ENCODE measurements around the gene PYGO1.
"Not testable (repeated sequence)": the region's sequence is repeated elsewhere in the genome, so short reads cannot be mapped to it uniquely, and the experiment has no call there.

Gene PYGO1, protein sequence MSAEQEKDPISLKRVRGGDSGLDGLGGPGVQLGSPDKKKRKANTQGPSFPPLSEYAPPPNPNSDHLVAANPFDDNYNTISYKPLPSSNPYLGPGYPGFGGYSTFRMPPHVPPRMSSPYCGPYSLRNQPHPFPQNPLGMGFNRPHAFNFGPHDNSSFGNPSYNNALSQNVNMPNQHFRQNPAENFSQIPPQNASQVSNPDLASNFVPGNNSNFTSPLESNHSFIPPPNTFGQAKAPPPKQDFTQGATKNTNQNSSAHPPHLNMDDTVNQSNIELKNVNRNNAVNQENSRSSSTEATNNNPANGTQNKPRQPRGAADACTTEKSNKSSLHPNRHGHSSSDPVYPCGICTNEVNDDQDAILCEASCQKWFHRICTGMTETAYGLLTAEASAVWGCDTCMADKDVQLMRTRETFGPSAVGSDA

DNA sequence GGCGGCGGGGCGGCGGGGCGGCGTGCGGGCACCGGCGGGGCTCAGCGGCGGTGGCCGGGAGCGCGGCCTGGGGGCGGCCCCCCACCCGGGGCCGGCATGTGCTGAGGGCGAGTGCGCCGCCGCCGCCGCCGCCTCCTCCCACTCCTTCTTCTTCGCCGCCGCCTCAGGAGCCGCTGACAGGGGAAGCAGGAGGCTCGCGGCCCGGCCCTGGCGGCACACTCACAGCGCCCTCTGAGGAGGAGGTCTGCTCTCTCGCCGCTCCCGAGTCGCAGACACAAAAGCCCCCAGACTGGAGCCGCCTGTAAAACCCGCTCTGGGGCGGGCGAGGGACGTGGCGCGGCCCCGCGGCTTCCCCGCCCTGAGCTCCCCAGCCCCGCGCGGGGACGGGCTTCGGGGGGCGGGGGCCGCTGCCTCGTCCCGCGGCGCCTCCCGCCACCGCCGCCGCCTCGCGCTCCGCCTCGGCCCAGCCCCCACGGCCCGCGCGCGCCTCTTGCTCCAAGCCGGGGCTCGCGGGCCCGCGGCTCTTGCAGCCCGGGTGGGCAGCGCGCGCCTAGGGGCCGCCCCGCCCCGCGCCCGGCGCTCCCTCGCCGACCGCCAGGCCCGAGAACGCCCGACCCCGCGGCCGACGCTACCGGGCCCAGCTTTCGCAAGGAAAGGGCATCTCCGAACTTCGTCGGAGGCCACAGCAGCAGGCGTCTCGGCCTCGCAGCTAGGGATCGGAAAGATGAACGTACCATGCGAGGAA is at the start of gene PYGO1:
Gene PYGO1 (minus strand): TSS at position 276 of the 745 bp plus-strand sequence. CDS start 462 bp downstream, outside the sequence.
- CTCF ChIA-PET, result no interaction called here

DNA sequence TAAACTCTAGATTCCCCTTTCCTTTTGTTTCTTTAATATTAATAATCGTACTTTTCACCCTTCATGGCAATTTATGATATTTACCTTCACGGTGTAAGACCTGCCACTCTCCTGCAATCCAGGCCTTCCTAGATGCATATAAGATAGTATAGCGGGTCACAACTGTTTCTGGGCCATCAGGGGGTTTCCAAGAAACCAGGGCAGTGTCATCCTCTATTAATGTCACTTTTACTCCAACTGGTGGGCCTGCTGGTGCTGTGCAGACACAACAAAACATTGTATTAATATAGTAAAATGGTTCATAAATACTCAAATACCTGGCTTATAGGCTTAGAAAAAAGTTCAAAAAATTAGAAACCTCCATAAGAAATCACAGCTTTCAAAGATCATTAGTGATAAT is 48.9 kb upstream of the PYGO1 start:
- no peaks in the 10 kb centered on the region for H3K36me3 Mint-ChIP-seq
- CTCF ChIA-PET, result no interaction called here
- no peaks in the 10 kb centered on the region for H3K9me3 Mint-ChIP-seq
- no peaks in the 10 kb centered on the region for H3K4me1 Mint-ChIP-seq
- no peak overlapping the region for H3K4me3 Mint-ChIP-seq
- H3K27me3 Mint-ChIP-seq, result peaks cover 3% of the 10 kb centered on the region
- H3K27ac Mint-ChIP-seq, result no peak overlapping the region
- DNase-seq, result no peak

More for the DNA sequence above, at the start of gene PYGO1:
- H3K9me3 Mint-ChIP-seq, result no peaks in the 10 kb centered on the region
- H3K27me3 Mint-ChIP-seq, result peaks cover 43% of the 10 kb centered on the region
- peaks cover 3% of the 10 kb centered on the region for H3K4me1 Mint-ChIP-seq
- H3K36me3 Mint-ChIP-seq, result peaks cover 3% of the 10 kb centered on the region
- DNase-seq, result peak; percentile 51
- H3K27ac Mint-ChIP-seq, result no peak within 1 kb of the TSS
- H3K4me3 Mint-ChIP-seq, result peak within 1 kb of the TSS; percentile 50

DNA sequence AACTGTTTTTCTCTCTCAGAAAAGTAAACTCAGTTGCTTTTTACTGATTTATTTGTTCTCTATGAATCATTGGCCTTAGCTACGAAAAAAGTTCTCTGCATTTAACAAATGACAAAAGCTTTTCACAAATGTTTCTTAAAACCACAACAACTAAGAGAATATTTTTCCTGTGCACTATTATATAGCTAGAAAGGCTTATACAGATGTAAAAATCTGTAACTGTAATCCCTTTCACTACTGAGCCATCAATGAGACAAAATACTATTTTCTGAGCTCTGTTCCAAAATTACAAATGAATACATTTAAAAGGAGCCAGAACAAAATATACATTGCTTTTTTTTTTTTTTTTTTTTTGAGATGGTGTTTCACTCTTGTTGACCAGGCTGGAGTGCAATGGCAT is 45.6 kb upstream of the PYGO1 start:
- Mint-ChIP-seq H3K27me3 (peaks cover 4% of the 10 kb centered on the region), H3K4me1 (no peaks in the 10 kb centered on the region), H3K4me3 (no peak overlapping the region), H3K9me3 (no peaks in the 10 kb centered on the region), H3K27ac (no peak overlapping the region), H3K36me3 (no peaks in the 10 kb centered on the region)
- CTCF ChIA-PET, result no interaction called here
- DNase-seq, result no peak

DNA sequence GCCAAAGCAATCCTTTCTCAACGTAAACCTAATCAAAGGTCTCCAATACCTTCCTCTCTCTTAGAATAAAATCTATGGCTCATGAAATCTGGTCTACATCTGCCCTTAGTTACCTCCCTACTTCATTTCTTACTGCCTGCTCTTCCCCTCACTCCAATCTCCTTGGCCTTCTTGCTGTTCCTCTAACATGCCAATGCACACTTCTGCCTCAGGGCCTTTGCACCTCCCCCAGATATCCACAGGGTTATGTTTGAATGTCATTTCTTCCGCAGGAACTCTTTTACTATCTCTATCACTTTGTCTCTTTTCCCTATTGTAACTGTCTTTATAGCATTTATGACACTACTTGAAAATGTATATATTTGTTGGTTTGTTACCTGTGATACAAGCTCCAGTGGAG is 44.3 kb upstream of the PYGO1 start:
- CTCF ChIA-PET, result no interaction called here
- Mint-ChIP-seq H3K27ac (no peak overlapping the region), H3K9me3 (no peaks in the 10 kb centered on the region), H3K36me3 (no peaks in the 10 kb centered on the region), H3K27me3 (peaks cover 9% of the 10 kb centered on the region), H3K4me1 (no peaks in the 10 kb centered on the region), H3K4me3 (no peak overlapping the region)
- no peak for DNase-seq

DNA sequence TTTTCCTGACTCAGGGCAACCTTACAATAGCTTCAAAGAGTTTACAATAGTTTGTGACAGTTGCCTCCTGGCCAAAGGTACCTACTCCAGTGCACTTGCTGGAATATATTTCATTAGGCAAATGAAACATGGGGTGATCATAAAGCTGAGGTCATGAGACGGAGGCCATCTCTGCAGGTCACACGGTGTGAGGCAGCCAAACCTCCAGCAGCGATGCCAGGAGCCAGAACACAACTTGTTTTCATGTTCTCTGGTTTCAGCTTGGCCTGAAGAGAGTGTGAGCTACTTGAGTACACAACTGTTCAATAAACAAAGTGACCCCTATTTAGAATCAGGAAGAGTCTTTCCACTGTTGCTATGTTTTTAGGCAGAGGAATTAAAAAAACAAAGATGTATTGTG is 42.7 kb upstream of the PYGO1 start:
- H3K4me1 Mint-ChIP-seq, result no peaks in the 10 kb centered on the region
- no peaks in the 10 kb centered on the region for H3K9me3 Mint-ChIP-seq
- peaks cover 9% of the 10 kb centered on the region for H3K27me3 Mint-ChIP-seq
- H3K4me3 Mint-ChIP-seq, result no peak overlapping the region
- no peak overlapping the region for H3K27ac Mint-ChIP-seq
- no peak for DNase-seq
- no peaks in the 10 kb centered on the region for H3K36me3 Mint-ChIP-seq
- CTCF ChIA-PET, result no interaction called here

DNA sequence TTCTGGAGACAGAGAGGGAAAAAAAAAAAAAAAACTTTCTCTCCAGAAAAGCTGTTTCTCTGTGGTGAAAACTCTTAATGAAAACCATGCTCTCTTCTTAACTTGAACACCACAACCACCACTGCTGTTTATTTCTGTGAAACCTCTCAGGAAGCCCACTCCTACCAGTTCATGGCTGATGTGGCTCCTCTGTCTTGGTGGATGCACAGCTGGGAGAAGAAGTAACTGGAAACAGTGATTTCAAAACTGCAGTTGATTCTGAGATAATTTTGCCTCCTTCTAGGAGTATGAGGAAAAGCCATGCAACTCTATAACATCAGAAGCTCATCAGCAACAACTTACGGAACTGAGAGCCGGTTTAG is 40.2 kb upstream of the PYGO1 start:
- peaks cover 9% of the 10 kb centered on the region for H3K27me3 Mint-ChIP-seq
- CTCF ChIA-PET, result interaction anchor here (0.7 kb wide), 1 partner anchor 146 kb away, joined by 3 read pairs; no protein-coding TSS in a partner anchor
- H3K9me3 Mint-ChIP-seq, result no peaks in the 10 kb centered on the region
- H3K4me1 Mint-ChIP-seq, result no peaks in the 10 kb centered on the region
- no peaks in the 10 kb centered on the region for H3K36me3 Mint-ChIP-seq
- H3K27ac Mint-ChIP-seq, result no peak overlapping the region
- no peak for DNase-seq
- no peak overlapping the region for H3K4me3 Mint-ChIP-seq

DNA sequence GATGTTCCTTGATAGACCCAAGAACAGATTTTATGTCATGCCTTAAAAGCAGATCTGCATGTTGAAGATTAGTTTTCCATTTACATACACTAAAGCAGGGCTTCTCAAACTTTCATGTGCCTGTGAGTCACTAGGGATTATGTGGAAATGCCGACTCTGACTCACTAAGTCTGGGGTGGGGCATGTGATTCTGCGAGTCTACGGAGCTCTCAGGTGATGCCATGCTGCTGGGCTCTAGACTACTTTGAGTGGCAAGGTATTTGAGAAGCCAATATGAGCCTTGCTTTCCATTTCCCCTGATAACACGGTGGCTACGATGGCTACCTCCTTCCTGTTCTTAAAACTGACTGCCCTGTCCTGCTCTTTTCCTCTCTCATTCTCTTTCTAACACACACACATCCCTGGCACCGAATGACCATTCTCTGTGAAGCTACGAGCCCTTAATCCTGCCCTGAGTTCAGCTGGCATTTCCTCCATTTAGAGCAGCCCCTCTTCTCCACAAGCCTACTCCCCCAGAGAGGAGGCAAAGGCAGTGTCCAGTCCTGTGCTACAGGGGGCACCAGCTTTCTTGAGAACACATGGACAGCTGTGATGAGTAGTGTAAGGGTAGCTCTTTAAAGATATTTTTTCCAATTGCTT is 39.7 kb upstream of the PYGO1 start:
- no peak overlapping the region for H3K27ac Mint-ChIP-seq
- no peak overlapping the region for H3K4me3 Mint-ChIP-seq
- DNase-seq, result no peak
- CTCF ChIA-PET, result interaction anchor here (0.7 kb wide), 1 partner anchor 146 kb away, joined by 3 read pairs; no protein-coding TSS in a partner anchor
- H3K4me1 Mint-ChIP-seq, result no peaks in the 10 kb centered on the region
- no peaks in the 10 kb centered on the region for H3K36me3 Mint-ChIP-seq
- H3K9me3 Mint-ChIP-seq, result no peaks in the 10 kb centered on the region
- peaks cover 9% of the 10 kb centered on the region for H3K27me3 Mint-ChIP-seq

DNA sequence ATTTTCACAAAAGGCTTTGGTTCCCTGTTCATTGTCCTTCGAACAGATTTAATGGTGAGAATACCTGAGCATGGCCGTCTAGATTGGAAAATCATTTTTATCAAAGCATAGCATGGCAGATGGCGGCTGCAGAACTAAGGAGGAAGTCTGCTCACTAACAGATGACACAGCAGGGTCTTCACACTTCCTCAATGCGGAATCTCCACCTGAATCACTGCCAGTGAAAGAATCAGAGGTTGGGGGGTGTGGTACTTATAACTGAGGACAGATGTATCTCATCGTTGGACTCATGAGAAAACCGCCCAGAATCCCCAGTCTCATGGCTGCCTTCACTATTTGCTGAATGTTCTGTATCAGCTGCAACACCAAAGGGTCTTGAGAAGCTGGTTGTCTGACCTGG is 31.6 kb upstream of the PYGO1 start:
- no peak overlapping the region for H3K4me3 Mint-ChIP-seq
- CTCF ChIA-PET, result no interaction called here
- peaks cover 7% of the 10 kb centered on the region for H3K27me3 Mint-ChIP-seq
- DNase-seq, result no peak
- no peaks in the 10 kb centered on the region for H3K36me3 Mint-ChIP-seq
- H3K9me3 Mint-ChIP-seq, result no peaks in the 10 kb centered on the region
- H3K27ac Mint-ChIP-seq, result no peak overlapping the region
- H3K4me1 Mint-ChIP-seq, result no peaks in the 10 kb centered on the region

DNA sequence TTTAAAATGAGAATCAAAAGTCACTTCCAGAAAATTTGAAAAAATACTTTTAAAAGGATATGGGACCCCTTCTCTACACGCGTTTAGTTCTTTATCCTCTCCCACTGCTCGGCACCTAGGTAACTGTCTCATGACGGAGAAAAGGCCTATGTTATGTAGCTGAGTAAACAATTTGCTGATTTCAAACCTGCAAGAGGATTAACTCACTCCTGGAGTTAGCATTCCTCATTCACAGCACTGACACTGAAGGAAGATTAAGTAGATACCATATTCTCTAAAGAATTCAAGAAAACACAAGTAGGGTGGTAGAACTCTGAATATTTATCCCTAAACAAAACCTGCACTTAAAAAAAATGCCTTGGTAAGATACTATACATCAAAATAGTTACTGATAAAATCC is 30.2 kb upstream of the PYGO1 start:
- Mint-ChIP-seq H3K36me3 (no peaks in the 10 kb centered on the region), H3K9me3 (no peaks in the 10 kb centered on the region), H3K4me1 (no peaks in the 10 kb centered on the region), H3K27me3 (peaks cover 7% of the 10 kb centered on the region), H3K4me3 (no peak overlapping the region), H3K27ac (no peak overlapping the region)
- DNase-seq, result no peak
- CTCF ChIA-PET, result interaction anchor here (1.6 kb wide), 1 partner anchor 69 kb away, joined by 3 read pairs; no protein-coding TSS in a partner anchor

DNA sequence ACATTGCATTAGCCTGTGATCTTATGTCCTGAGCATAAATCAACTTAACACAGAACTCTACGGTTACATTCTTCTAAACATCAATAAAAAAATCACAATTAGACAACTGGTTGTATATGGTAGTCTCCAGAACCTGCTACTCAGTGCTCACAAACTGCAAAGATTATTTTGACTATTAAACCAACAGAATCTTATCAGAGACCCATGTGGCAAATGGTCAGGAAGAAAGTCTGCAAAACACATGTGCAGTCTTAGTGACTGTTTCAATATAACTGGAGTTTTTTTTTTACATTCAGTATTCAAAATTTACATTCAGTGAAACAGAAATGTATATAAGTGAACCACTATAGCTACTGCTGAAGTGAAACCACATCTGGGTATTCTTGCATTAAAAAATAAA is 27.3 kb upstream of the PYGO1 start:
- Mint-ChIP-seq H3K27me3 (peaks cover 7% of the 10 kb centered on the region), H3K9me3 (no peaks in the 10 kb centered on the region), H3K4me1 (no peaks in the 10 kb centered on the region), H3K27ac (no peak overlapping the region), H3K36me3 (no peaks in the 10 kb centered on the region), H3K4me3 (no peak overlapping the region)
- CTCF ChIA-PET, result no interaction called here
- DNase-seq, result no peak

DNA sequence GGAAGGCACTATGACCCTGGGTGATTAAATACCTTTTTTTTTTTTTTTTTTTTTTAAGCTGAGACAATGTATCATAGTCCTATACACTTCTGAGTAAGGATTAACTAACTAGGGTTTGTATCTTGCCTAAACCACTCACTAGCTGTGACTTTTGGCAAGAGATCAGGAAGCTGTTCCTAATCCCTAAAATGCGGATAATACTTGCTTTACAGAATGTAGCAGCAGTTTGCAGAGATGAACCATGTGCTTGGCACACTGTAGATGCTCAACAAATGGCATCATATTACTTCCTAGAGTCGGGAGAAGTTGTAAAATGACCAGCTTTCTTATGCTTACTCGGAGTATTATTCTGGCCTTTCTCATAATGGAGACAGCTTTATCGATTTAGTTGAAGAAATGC is 25.6 kb upstream of the PYGO1 start:
- H3K9me3 Mint-ChIP-seq, result peaks cover 2% of the 10 kb centered on the region
- no peak overlapping the region for H3K27ac Mint-ChIP-seq
- DNase-seq, result no peak
- no peaks in the 10 kb centered on the region for H3K36me3 Mint-ChIP-seq
- H3K27me3 Mint-ChIP-seq, result peaks cover 4% of the 10 kb centered on the region
- no peak overlapping the region for H3K4me3 Mint-ChIP-seq
- H3K4me1 Mint-ChIP-seq, result no peaks in the 10 kb centered on the region
- CTCF ChIA-PET, result no interaction called here

DNA sequence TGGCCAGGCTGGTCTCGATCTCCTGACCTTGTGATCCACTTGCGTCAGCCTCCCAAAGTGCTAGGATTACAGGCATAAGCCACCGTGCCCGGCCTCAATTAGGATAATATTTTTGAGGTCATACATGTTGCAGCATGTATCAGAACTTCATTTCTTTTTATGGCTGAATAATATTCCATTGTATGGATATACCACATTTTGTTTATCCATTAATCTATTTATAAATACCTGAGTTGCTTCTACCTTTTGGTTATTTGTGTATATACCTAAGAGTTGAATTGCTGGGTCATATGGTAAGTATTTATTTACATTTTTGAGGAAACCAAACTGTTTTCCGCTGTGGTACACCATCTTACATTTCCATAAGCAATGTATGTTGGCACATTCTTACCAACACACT is 18.1 kb upstream of the PYGO1 start:
- no peaks in the 10 kb centered on the region for H3K4me1 Mint-ChIP-seq
- H3K27ac Mint-ChIP-seq, result no peak overlapping the region
- peaks cover 4% of the 10 kb centered on the region for H3K27me3 Mint-ChIP-seq
- CTCF ChIA-PET, result no interaction called here
- peaks cover 5% of the 10 kb centered on the region for H3K9me3 Mint-ChIP-seq
- DNase-seq, result no peak
- H3K36me3 Mint-ChIP-seq, result no peaks in the 10 kb centered on the region
- no peak overlapping the region for H3K4me3 Mint-ChIP-seq

DNA sequence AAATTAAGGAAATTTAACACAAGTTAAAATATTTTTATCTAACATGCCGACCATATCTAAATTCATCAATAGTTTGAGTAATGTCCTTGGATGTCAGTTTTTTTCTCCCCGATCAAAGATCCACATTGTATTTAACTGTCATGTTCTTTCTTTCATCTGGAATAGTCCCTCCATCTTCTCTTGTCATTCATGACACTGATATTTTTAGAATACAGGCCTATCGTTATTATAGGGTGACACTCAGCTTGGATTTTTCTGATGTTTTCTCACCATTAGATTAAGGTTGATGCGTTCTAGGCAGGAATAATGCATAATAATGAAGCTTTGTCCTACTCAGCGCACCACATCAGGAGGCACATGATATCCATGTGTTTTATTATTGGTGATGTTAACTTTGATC is 13.2 kb upstream of the PYGO1 start:
- Mint-ChIP-seq H3K4me3 (no peak overlapping the region), H3K9me3 (no peaks in the 10 kb centered on the region), H3K36me3 (no peaks in the 10 kb centered on the region), H3K4me1 (no peaks in the 10 kb centered on the region), H3K27ac (no peak overlapping the region), H3K27me3 (peaks cover 5% of the 10 kb centered on the region)
- CTCF ChIA-PET, result no interaction called here
- DNase-seq, result no peak

DNA sequence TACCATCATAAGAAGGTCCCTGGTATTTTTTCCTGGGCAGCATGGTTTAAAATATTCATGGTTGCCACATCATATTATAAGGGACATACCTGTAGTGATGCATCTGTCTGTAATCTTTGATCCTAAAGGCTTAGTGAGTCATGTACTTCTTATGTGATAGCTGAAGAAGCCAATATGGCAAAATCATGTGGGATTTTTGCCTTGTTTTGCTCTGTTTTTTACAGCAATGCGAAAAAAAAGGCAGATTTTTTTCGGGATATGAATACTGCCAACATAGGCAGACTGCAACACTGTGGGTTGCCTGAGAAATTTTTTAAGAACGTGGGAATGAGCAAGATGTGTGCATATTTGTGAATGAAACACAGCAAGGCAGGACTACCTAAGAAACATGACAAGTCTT is 11.3 kb upstream of the PYGO1 start:
- Mint-ChIP-seq H3K4me1 (no peaks in the 10 kb centered on the region), H3K36me3 (no peaks in the 10 kb centered on the region), H3K27me3 (peaks cover 9% of the 10 kb centered on the region), H3K4me3 (no peak overlapping the region), H3K9me3 (no peaks in the 10 kb centered on the region), H3K27ac (no peak overlapping the region)
- DNase-seq, result no peak
- CTCF ChIA-PET, result no interaction called here

DNA sequence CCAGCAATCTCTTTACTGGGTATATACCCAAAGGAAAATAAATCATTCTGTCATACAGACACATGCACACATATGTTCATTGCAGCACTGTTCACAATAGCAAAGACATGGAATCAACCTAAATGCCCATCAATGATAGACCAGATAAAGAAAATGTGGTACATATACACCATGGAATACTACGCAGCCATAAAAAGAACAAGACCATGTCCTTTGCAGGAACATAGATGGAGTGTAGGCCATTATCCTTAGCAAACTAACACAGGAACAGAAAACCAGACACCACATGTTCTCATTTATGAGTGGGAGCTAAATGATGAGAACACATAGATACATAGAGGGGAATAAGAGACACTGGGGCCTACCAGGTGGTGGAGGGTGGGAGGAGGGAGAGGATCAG is 4.9 kb upstream of the PYGO1 start:
- H3K27me3 Mint-ChIP-seq, result peaks cover 43% of the 10 kb centered on the region
- H3K9me3 Mint-ChIP-seq, H3K27ac Mint-ChIP-seq, CTCF ChIA-PET, DNase-seq, H3K36me3 Mint-ChIP-seq, H3K4me1 Mint-ChIP-seq, H3K4me3 Mint-ChIP-seq: not testable (repeated sequence)
